Measurements from ENCODE around the gene GREM1.

GRCh38 chr15:32738666-32739065, 20.9 kb downstream of the GREM1 start:
- TF ChIP-seq CTCF (IDR thresholded peaks at IDR 0.05) (no peak), POLR2A (IDR thresholded peaks at IDR 0.05) (no peak)

All from thyroid gland (tissue), 4 donors.